ENCODE data around the gene CD164.

DNA sequence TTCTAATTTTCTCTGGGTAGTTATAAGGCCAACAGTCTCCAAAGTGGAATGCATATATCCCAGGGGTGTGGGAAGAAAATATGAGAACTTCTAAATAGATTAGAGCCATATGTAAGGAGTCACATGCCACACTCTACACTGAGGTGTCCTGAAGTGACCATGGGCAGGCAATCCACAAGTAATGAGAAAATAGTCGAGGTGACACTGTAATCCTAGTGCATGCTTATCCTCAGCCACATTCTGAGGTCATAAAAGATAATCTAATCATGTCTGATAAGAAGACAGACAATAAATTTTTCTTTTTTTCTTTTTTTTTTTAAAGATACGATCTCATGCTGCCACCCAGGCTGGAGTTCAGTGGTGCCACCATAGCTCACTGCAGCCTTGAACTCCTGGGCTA lies 62.2 kb downstream of the CD164 start:
- TF ChIP-seq CTCF (IDR thresholded peaks at IDR 0.05) (no peak), POLR2AphosphoS5 (IDR thresholded peaks at IDR 0.05; ENCODE audit: low read depth, low read length) (no peak)
- TF ChIP-seq, protein P1, sequence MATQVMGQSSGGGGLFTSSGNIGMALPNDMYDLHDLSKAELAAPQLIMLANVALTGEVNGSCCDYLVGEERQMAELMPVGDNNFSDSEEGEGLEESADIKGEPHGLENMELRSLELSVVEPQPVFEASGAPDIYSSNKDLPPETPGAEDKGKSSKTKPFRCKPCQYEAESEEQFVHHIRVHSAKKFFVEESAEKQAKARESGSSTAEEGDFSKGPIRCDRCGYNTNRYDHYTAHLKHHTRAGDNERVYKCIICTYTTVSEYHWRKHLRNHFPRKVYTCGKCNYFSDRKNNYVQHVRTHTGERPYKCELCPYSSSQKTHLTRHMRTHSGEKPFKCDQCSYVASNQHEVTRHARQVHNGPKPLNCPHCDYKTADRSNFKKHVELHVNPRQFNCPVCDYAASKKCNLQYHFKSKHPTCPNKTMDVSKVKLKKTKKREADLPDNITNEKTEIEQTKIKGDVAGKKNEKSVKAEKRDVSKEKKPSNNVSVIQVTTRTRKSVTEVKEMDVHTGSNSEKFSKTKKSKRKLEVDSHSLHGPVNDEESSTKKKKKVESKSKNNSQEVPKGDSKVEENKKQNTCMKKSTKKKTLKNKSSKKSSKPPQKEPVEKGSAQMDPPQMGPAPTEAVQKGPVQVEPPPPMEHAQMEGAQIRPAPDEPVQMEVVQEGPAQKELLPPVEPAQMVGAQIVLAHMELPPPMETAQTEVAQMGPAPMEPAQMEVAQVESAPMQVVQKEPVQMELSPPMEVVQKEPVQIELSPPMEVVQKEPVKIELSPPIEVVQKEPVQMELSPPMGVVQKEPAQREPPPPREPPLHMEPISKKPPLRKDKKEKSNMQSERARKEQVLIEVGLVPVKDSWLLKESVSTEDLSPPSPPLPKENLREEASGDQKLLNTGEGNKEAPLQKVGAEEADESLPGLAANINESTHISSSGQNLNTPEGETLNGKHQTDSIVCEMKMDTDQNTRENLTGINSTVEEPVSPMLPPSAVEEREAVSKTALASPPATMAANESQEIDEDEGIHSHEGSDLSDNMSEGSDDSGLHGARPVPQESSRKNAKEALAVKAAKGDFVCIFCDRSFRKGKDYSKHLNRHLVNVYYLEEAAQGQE (IDR thresholded peaks at IDR 0.05; ENCODE audit: insufficient read depth in 1 of 2, low read depth in 2 of 2, low read length in 1 of 2) = no peak
